Ramos (cell line): Measurements from ENCODE around the gene ANKRD27.
"Not testable (repeated sequence)": the region's sequence is repeated elsewhere in the genome, so short reads cannot be mapped to it uniquely, and the experiment has no call there.

Experiments
- in situ Hi-C: fragments of 300-500 bp; cut with MboI; formaldehyde crosslinking; loops from one replicate; pipeline ENCODE4 v1.14.3; 2022; ENCODE audit warnings: low sequenced_read_pairs; ENCODE audit not compliant: unreplicated experiment

The ANKRD27 gene

GRCh38 chr19:32611161-32611560 lies 63.8 kb downstream of the ANKRD27 start:
- in situ Hi-C loops: no loop called here

- in situ Hi-C loops: no loop called here
Observed at GRCh38 chr19:32607479-32607878, 67.5 kb downstream of the ANKRD27 start.

- in situ Hi-C loops: no loop called here
Observed at GRCh38 chr19:32606289-32606688, 68.7 kb downstream of the ANKRD27 start.

- in situ Hi-C loops: no loop called here
Observed at GRCh38 chr19:32605544-32605943, 69.4 kb downstream of the ANKRD27 start.

DNA sequence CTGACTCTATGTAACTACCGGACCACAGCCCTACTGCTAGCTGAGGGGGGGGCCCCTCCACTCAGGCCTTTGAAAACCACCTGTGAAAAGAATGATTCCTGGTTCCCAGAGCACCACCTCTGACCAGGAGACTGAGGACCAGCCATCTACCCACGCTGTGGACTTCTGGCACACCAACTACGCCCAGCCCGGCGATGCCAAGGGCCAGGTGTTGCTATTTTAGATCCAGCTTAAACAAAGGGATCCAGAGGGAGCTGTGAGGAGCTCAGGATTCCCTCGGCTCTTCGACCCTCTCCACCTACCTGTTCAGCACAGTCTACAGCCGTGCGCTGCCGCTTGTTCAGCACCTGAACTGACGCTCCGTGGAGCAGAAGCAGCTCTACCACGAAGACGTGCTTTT lies 71.0 kb downstream of the ANKRD27 start:
- in situ Hi-C loops: no loop called here

DNA sequence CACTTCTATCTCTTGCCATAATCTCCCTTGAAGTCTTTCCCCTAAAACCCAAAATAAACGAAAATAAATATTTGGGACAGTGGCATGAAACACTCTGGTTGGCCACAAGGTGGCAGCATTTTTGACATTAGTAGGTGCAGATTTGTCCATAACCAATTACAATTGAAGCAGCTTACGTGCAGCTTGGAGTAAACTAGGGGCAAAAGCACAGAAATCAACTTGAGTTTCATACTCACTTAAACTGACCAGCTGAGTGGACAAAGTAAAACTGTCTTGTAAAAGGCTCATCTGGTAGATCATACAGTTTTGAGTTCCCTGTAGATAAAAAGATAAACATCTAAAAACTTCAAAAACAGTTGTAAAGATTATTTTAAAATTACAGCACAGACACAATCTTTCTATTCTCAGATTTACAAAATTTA lies 75.2 kb downstream of the ANKRD27 start:
- in situ Hi-C loops: no loop called here

DNA sequence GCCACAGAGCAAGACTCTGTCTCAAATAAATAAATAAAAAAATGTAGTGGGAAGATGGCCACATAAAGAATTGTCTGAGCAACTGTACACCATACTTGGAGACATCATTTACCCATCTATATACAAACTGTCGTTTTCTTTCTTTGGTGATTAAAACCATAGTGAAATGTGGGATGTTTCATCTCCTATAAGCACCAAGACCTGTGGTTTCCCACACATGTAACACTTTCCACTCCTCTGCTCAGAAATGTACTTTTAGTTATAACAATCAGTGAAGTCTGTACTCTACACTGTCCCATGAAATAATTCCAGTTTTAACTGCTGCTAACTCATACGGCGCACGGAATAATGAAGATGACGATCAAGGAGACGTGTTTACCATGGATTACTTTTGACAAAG lies 75.7 kb downstream of the ANKRD27 start:
- in situ Hi-C loops: no loop called here

DNA sequence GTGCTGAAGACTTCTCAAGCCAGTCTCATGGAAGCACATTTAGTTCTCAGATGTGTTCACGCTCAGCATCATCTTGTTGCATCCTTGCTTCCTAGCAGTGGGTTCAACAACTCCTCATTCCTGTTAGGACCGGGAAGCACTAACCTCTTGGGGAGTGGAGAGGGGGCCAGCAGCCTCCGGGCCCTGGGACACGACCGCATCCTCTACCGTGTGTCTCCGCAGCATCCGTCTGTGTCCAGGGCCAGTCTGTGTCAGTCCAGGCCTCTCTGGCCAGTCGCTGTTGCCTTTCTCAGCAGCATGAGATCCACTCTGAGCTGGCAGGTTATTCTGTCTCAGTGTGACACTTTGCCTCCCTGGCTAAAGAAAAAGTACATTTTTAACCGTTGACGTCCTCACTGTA lies 77.0 kb downstream of the ANKRD27 start:
- in situ Hi-C loops: no loop called here

GRCh38 chr19:32595491-32595890 lies 79.5 kb downstream of the ANKRD27 start:
- in situ Hi-C loops: no loop called here

DNA sequence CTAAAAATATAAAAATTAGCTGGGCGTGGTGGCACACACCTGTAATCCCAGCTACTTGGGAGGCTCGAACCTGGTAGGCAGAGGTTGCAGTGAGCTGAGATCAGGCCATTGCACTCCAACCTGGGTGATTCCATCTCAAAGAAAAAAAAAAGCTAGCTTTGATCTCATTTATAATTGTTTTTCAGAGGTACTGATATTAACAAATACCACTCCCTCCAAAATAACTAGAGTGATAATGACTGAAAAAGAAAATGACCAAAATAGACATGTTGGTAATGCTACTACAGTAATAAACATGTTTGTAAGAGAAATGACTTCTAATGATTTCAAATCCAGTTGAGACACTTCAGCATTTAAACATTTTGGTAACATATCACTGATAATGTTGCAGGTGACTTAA lies 81.0 kb downstream of the ANKRD27 start:
- in situ Hi-C loops: no loop called here

DNA sequence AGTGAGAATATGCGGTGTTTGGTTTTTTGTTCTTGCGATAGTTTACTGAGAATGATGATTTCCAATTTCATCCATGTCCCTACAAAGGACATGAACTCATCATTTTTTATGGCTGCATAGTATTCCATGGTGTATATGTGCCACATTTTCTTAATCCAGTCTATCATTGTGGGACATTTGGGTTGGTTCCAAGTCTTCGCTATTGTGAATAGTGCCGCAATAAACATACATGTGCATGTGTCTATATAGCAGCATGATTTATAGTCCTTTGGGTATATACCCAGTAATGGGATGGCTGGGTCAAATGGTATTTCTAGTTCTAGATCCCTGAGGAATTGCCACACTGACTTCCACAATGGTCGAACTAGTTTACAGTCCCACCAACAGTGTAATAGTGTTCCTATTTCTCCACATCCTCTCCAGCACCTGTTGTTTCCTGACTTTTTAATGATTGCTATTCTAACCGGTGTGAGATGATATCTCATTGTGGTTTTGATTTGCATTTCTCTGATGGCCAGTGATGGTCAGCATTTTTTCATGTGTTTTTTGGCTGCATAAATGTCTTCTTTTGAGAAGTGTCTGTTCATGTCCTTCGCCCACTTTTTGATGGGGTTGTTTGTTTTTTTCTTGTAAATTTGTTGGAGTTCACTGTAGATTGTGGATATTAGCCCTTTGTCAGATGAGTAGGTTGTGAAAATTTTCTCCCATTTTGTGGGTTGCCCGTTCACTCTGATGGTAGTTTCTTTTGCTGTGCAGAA lies 87.1 kb downstream of the ANKRD27 start:
- in situ Hi-C loops: not testable (repeated sequence)

DNA sequence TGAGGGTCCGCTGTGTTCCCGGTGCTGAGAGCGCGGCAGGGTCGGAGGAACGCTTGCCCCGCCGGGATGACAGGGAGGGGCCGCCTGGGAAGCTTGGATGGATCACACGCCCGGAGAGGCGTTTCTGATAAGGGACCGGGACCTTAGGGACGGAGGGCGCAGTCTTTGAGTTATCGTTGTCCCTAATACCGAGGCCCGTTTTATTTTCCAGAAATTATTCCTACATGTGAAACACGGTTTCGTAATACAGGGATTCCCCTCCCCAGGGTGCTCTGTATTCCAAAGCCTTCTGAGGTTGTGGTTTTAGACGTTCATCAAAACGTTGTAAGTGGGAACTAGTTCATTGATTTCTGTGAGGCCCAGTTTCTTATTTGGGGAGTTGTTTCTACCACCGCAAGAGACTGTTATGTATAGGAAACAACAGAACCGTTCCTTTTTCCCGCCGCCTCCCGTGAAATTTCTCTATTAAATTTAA lies 93.2 kb downstream of the ANKRD27 start:
- in situ Hi-C loops: no loop called here

GRCh38 chr19:32580901-32581704 lies 93.9 kb downstream of the ANKRD27 start, which contains the start of gene PDCD5:
Gene PDCD5 (plus strand): TSS chr19:32581190. CDS start chr19:32581262, 72 bp downstream.
- in situ Hi-C loops: no loop called here

GRCh38 chr19:32580353-32580900 lies 94.6 kb downstream of the ANKRD27 start:
- in situ Hi-C loops: no loop called here

DNA sequence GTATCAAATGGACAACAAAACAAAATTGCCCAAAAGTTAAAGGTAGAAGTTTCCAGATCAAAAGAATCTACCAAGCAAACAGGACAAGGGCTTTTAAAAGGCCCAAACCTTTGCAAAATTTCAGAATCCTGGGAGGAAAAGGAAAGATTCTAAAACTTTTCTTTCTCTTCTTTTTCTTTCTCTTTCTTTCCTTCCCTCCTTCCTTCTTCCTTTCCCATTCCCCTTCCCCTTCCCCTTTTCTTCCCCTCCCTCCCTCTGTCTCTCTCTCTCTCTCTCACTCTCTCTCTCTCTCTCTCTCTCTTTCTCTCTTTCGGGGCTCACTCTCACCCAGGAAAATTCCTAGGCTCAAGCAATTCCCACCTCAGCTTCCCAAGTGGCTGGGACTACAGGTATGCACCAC lies 98.2 kb downstream of the ANKRD27 start:
- in situ Hi-C loops: no loop called here

GRCh38 chr19:32573492-32573794 lies 101.5 kb downstream of the ANKRD27 start:
- in situ Hi-C loops: no loop called here

DNA sequence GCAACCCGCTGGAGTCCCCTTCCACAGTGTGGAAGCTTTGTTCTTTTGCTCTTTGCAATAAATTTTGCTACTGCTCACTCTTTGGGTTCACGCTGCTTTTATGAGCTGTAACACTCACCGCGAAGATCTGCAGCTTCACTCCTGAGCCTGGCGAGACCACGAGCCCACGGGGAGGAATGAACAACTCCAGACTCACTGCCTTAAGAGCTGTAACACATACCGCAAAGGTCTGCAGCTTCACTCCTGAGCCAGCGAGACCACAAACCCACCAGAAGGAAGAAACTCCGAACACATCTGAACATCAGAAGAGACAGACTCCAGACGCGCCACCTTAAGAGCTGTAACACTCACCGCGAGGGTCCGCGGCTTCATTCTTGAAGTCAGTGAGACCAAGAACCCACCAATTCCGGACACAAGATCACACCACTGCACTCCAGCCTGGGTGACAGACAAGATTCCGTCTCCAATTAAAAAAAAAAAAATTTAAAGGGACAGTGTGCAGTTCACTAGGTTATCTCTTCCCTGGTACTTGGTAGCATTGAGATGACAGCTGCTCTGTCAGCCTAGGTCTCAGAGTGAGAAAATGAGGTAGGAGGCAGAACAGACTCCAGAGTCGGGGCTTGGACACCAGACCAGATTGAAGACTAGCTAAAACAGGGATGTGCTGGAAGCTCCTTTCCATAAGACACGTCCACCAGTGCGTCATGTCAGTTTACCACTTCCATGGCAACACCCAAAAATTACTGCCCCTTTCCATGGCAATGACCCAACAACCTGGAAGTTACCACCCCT lies 102.1 kb downstream of the ANKRD27 start:
- in situ Hi-C loops: not testable (repeated sequence)

DNA sequence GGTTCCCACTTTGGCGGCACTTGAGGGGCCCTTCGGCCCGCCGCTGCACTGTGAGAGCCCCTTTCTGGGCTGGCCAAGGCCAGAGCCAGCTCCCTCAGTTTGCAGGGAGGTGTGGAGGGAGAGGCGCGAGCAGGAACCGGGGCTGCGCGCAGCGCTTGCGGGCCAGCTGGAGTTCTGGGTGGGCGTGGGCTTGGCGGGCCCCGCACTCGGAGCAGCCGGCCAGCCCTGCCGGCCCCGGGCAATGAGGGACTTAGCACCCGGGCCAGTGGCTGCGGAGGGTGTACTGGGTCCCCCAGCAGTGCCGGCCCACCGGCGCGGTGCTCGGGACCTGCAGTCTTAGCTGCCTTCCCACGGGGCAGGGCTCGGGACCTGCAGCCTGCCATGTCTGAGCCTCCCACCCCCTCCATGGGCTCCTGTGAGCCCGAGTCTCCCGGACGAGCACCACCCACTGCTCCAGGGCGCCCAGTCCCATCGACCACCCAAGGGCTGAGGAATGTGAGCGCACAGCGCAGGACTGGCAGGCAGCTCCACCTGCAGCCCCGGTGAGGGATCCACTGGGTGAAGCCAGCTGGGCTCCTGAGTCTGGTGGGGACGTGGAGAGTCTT lies 103.4 kb downstream of the ANKRD27 start:
- in situ Hi-C loops: not testable (repeated sequence)

GRCh38 chr19:32570081-32570785 lies 104.7 kb downstream of the ANKRD27 start:
- in situ Hi-C loops: no loop called here
